Liver (tissue), 9 donors: ENCODE results near the gene ACOXL. TPM values are rescaled to one million over a fixed set of nuclear protein-coding genes. Genes with fewer than 3 reads are reported as not detected.

Experiments used
- DNase-seq: peaks from one replicate; pipeline ENCODE4 v3.0.0-alpha.2; 2017; ENCODE audit warnings: low spot score
- H3K27ac ChIP-seq, 2 donors: one replicate each; pipeline ENCODE4 v1.7.0; 2013; ENCODE audit warnings: inconsistent platforms in 2 of 2, low read length in 2 of 2, control low read depth in 1 of 2, low read depth in 1 of 2, mild to moderate bottlenecking in 1 of 2
- H3K27me3 ChIP-seq, 4 donors: one replicate each; pipeline versions ENCODE4 v1.6.1 to v1.7.0; 2013; ENCODE audit warnings: low read length in 3 of 4, inconsistent platforms in 1 of 4, mild to moderate bottlenecking in 1 of 4, moderate library complexity in 1 of 4; ENCODE audit not compliant: control insufficient read depth in 4 of 4, insufficient read depth in 4 of 4
- H3K36me3 ChIP-seq, 4 donors: one replicate each; pipeline versions ENCODE4 v1.6.1 to v1.7.0; 2013; ENCODE audit warnings: low read length in 3 of 4, mild to moderate bottlenecking in 3 of 4, low read depth in 1 of 4, moderate library complexity in 1 of 4; ENCODE audit not compliant: control insufficient read depth in 4 of 4, insufficient read depth in 3 of 4
- H3K4me1 ChIP-seq, 4 donors: one replicate each; pipeline versions ENCODE4 v1.6.1 to v1.7.0; 2013; ENCODE audit warnings: low read length in 3 of 4, mild to moderate bottlenecking in 3 of 4, moderate library complexity in 1 of 4; ENCODE audit not compliant: control insufficient read depth in 4 of 4, insufficient read depth in 4 of 4
- H3K4me3 ChIP-seq, 3 donors: one replicate each; pipeline versions ENCODE4 v1.6.1 to v1.7.0; 2013; ENCODE audit warnings: low read length in 3 of 3, control low read depth in 1 of 3, low read depth in 1 of 3, mild to moderate bottlenecking in 1 of 3
- H3K9ac ChIP-seq, 2 donors: one replicate each; pipeline ENCODE4 v1.7.0; 2013; ENCODE audit warnings: low read length in 2 of 2, mild to moderate bottlenecking in 2 of 2, moderate library complexity in 2 of 2, control low read depth in 1 of 2, low read depth in 1 of 2
- H3K9me3 ChIP-seq, 4 donors: one replicate each; pipeline versions ENCODE4 v1.6.1 to v1.7.0; 2013; ENCODE audit warnings: low read length in 3 of 4; ENCODE audit not compliant: control insufficient read depth in 4 of 4
- CTCF ChIP-seq: fragments of 150-350 bp; IDR thresholded peaks from 2 replicates; pipeline ENCODE4 v1.5.1; 2017; ENCODE audit warnings: improper control_type of control experiment, low read depth, low read length; ENCODE audit not compliant: missing input control
- EGR1 ChIP-seq, 2 donors: IDR thresholded peaks; 2 replicates each; pipeline ENCODE4 v1.6.1; 2016 to 2018; ENCODE audit warnings: antibody characterized with exemption in 2 of 2, low read depth in 2 of 2
- FOXA1 ChIP-seq: IDR thresholded peaks from 2 replicates; pipeline ENCODE4 v1.6.1; 2016; ENCODE audit warnings: antibody characterized with exemption
- FOXA2 ChIP-seq: IDR thresholded peaks from 2 replicates; pipeline ENCODE4 v1.6.1; 2016; ENCODE audit warnings: antibody characterized with exemption
- GABPA ChIP-seq, 2 donors: IDR thresholded peaks in 1 of 2; conservative IDR thresholded peaks in 1 of 2; 2 replicates each; pipeline ENCODE4 v1.6.1; 2016; ENCODE audit warnings: antibody characterized with exemption in 2 of 2, mild to moderate bottlenecking in 1 of 2, moderate library complexity in 1 of 2
- HNF4A ChIP-seq, 2 donors: conservative IDR thresholded peaks; 2 replicates each; pipeline ENCODE4 v1.6.1; 2016; ENCODE audit warnings: antibody characterized with exemption in 2 of 2, mild to moderate bottlenecking in 2 of 2
- HNF4G ChIP-seq: IDR thresholded peaks from 2 replicates; pipeline ENCODE4 v1.6.1; 2016; ENCODE audit warnings: antibody characterized with exemption
- JUND ChIP-seq, 2 donors: IDR thresholded peaks; 2 replicates each; pipeline ENCODE4 v1.6.1; 2016; ENCODE audit warnings: antibody characterized with exemption in 2 of 2
- NR2F2 ChIP-seq: IDR thresholded peaks from 2 replicates; pipeline ENCODE4 v1.6.1; 2016; ENCODE audit warnings: antibody characterized with exemption
- RAD21 ChIP-seq, 2 donors: IDR thresholded peaks; 2 replicates each; pipeline ENCODE4 v1.6.1; 2016; ENCODE audit warnings: antibody characterized with exemption in 2 of 2, mild to moderate bottlenecking in 2 of 2
- REST ChIP-seq: IDR thresholded peaks from 2 replicates; pipeline ENCODE4 v1.6.1; 2016; ENCODE audit warnings: antibody characterized with exemption, mild to moderate bottlenecking
- RXRA ChIP-seq, 2 donors: IDR thresholded peaks; 2 replicates each; pipeline ENCODE4 v1.6.1; 2017 to 2018; ENCODE audit warnings: antibody characterized with exemption in 2 of 2, mild to moderate bottlenecking in 1 of 2
- SP1 ChIP-seq: IDR thresholded peaks from 2 replicates; pipeline ENCODE4 v1.6.1; 2018; ENCODE audit warnings: antibody characterized with exemption, mild to moderate bottlenecking
- TAF1 ChIP-seq: conservative IDR thresholded peaks from 2 replicates; pipeline ENCODE4 v1.6.1; 2016; ENCODE audit warnings: antibody characterized with exemption, mild to moderate bottlenecking
- YY1 ChIP-seq: IDR thresholded peaks from 2 replicates; pipeline ENCODE4 v1.6.1; 2016; ENCODE audit warnings: antibody characterized with exemption, mild to moderate bottlenecking
- ZBTB33 ChIP-seq: IDR thresholded peaks from 2 replicates; pipeline ENCODE4 v1.6.1; 2016; ENCODE audit warnings: antibody characterized with exemption
- WGBS: extraction: QIAGEN DNeasy Blood & Tissue Kit; methylation state at CpG from one replicate; pipeline ENCODE4 v1.1.7; 2013; 5-methylcytosine and 5-hydroxymethylcytosine counted together
- polyA plus RNA-seq, 2 donors: library from polyadenylated mRNA; stranded (reverse) in 1 of 2; unstranded in 1 of 2; fragments of 200-250 nt in 1 of 2; fragments of >200 nt in 1 of 2; fragmentation: Nextera tagmentation in 1 of 2; extraction: Ambion mirVana in 1 of 2; gene quantifications; one replicate each; pipeline versions ENCODE4 v1.2.1 to v1.2.3, GENCODE V29; 2013 to 2015
- total RNA-seq, 2 donors: library from RNA; depleted of rRNA; stranded (reverse); fragments of >200 nt; gene quantifications; one replicate each; pipeline ENCODE4 v1.2.3, GENCODE V29; 2014
- TF ChIP-seq, protein P1 (sequence below): IDR thresholded peaks from 2 replicates; pipeline ENCODE4 v1.6.1; 2016; ENCODE audit warnings: antibody characterized with exemption
- donor health status: healthy.
- donor health status: healthy.
- donor health status: healthy.
- donor health status: healthy.
- donor health status: healthy.

Gene ACOXL
- total and polyA plus RNA-seq, 4 donors, result 0.07 TPM; not detected in 3

DNA sequence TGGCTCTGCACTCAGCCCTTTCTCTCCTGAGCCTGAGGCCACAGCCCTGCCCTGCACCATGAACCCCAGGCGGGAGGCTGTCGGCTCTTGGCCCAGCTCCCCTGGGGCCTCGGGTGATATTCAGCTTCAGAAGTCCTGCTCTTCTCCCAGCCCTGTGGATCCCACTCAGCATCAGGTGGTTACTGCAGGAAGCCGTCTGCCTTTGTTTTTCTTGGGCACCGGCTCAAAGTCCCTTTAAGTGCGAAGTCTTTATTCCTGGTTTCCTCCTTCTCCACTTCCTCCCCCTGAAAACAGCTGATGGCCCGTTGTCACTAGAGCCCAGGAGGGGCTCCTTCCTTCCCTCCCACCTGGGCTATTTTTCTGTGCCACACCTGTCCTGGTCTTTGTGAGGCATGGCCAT lies 226.8 kb downstream of the ACOXL start:
- Histone ChIP-seq H3K9me3 (no peaks in the 10 kb centered on the region), H3K36me3 (no peaks in the 10 kb centered on the region), H3K9ac (no peak overlapping the region), H3K27me3 (no peaks in the 10 kb centered on the region), H3K4me3 (no peak overlapping the region), H3K27ac (no peak overlapping the region), H3K4me1 (no peaks in the 10 kb centered on the region)
- WGBS, result 72% methylated on average over 7 of the region's 7 CpGs
- TF ChIP-seq HNF4G, result no peak
- TF ChIP-seq YY1, result no peak
- TF ChIP-seq JUND (IDR thresholded peaks at IDR 0.05), result no peak
- no peak for TF ChIP-seq RXRA (IDR thresholded peaks at IDR 0.05)
- no peak for TF ChIP-seq FOXA2
- TF ChIP-seq ZBTB33, result no peak
- TF ChIP-seq, protein P1, sequence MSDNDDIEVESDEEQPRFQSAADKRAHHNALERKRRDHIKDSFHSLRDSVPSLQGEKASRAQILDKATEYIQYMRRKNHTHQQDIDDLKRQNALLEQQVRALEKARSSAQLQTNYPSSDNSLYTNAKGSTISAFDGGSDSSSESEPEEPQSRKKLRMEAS, result no peak
- TF ChIP-seq GABPA (IDR thresholded peaks at IDR 0.05 in 1 of 2, conservative IDR thresholded peaks at IDR 0.05 in 1 of 2), result no peak
- no peak for TF ChIP-seq HNF4A (conservative IDR thresholded peaks at IDR 0.05)
- no peak for TF ChIP-seq EGR1 (IDR thresholded peaks at IDR 0.05; ENCODE audit: low read depth in 2 of 2)
- TF ChIP-seq RAD21 (IDR thresholded peaks at IDR 0.05), result no peak
- TF ChIP-seq NR2F2, result no peak
- TF ChIP-seq CTCF, result no peak
- TF ChIP-seq REST, result no peak
- no peak for TF ChIP-seq FOXA1
- TF ChIP-seq SP1, result no peak
- DNase-seq, result no peak

DNA sequence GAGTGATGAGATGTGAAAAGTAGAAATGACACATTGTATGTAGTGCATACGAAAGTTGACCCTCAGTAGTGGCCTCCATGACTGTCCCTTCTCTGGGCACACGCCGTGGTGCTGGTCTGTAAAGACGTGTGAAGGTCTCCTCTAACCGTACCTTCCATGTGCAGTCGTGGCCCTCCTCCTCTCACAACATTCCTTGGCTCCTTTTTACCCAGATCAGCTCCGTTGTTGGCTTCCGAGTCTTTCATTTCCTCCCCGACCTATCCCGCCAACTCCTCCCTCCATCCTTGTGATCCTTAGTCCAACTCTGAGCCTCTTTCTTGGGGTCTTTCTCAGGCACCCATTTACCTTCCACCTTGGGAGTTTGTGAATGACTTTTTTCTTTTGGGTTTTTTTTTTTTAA lies 227.9 kb downstream of the ACOXL start:
- Histone ChIP-seq H3K36me3 (no peaks in the 10 kb centered on the region), H3K4me3 (no peak overlapping the region), H3K9me3 (no peaks in the 10 kb centered on the region), H3K4me1 (no peaks in the 10 kb centered on the region), H3K27me3 (no peaks in the 10 kb centered on the region), H3K27ac (no peak overlapping the region), H3K9ac (no peak overlapping the region)
- TF ChIP-seq EGR1 (IDR thresholded peaks at IDR 0.05; ENCODE audit: low read depth in 2 of 2) (no peak), GABPA (IDR thresholded peaks at IDR 0.05 in 1 of 2, conservative IDR thresholded peaks at IDR 0.05 in 1 of 2) (no peak), NR2F2 (no peak), ZBTB33 (no peak), TAF1 (no peak), HNF4G (no peak), JUND (IDR thresholded peaks at IDR 0.05) (no peak), YY1 (no peak), SP1 (no peak), RXRA (IDR thresholded peaks at IDR 0.05) (no peak), RAD21 (IDR thresholded peaks at IDR 0.05) (no peak), HNF4A (conservative IDR thresholded peaks at IDR 0.05) (no peak), REST (no peak)
- 81% methylated on average over 10 of the region's 10 CpGs for WGBS
- DNase-seq, result no peak
